ENCODE data around the gene SUN2.

SUN2 gene

GRCh38 chr22:38734421-38735100, 21.2 kb downstream of the SUN2 start:
- DNase-seq (ENCODE audit: insufficient read length, low spot score): no peak
- FAIRE-seq: no peak
- no peak for TF ChIP-seq CTCF (IDR thresholded peaks at IDR 0.05; ENCODE audit: insufficient read depth, missing control alignments)

GRCh38 chr22:38733724-38734381, 21.9 kb downstream of the SUN2 start:
- DNase-seq (ENCODE audit: insufficient read length, low spot score) (no peak), FAIRE-seq (no peak)
- no peak for TF ChIP-seq CTCF (IDR thresholded peaks at IDR 0.05; ENCODE audit: insufficient read depth, missing control alignments)

- DNase-seq (ENCODE audit: insufficient read length, low spot score): no peak
- no peak for FAIRE-seq
Measured at GRCh38 chr22:38733329-38733723, 22.5 kb downstream of the SUN2 start.

GRCh38 chr22:38732251-38732815, 23.5 kb downstream of the SUN2 start:
- FAIRE-seq: no peak
- no peak for DNase-seq (ENCODE audit: insufficient read length, low spot score)
- no peak for TF ChIP-seq CTCF (IDR thresholded peaks at IDR 0.05; ENCODE audit: insufficient read depth, missing control alignments)

More at GRCh38 chr22:38733329-38733723, 22.5 kb downstream of the SUN2 start:
- TF ChIP-seq CTCF (IDR thresholded peaks at IDR 0.05; ENCODE audit: insufficient read depth, missing control alignments): peak; percentile 52

GRCh38 chr22:38731703-38732161, 24.1 kb downstream of the SUN2 start:
- DNase-seq (ENCODE audit: insufficient read length, low spot score) (no peak), FAIRE-seq (no peak)
- no peak for TF ChIP-seq CTCF (IDR thresholded peaks at IDR 0.05; ENCODE audit: insufficient read depth, missing control alignments)

GRCh38 chr22:38730411-38730871, 25.4 kb downstream of the SUN2 start:
- FAIRE-seq (no peak), DNase-seq (ENCODE audit: insufficient read length, low spot score) (no peak)
- no peak for TF ChIP-seq CTCF (IDR thresholded peaks at IDR 0.05; ENCODE audit: insufficient read depth, missing control alignments)

Data from D721Med (cell line).